ENCODE measurements around the gene TTC3.

The TTC3 gene

DNA sequence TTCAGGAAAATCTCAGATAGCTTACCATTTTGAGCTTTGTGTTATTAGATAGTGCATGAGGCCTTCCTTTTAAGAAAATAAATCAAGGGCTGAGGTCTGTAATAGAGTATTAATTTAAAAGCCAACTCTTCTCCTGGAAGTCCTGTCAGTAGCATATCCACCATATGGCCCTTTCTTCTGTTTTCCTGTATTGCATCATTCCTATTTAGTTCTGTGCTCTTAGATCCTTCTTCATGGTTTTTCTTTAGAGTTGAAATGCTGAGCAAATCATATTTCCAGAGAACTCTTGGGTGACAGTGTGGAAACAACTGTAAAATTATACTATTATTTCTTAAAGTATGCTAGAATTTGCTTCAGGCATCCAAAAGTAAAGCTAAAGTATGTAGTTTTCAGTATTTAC, 91.7 kb downstream of the TTC3 start:
- TF ChIP-seq ARNT (IDR thresholded peaks at IDR 0.05) (no peak), TARDBP (IDR thresholded peaks at IDR 0.05) (no peak), L3MBTL2 (conservative IDR thresholded peaks at IDR 0.05) (no peak), ZNF384 (IDR thresholded peaks at IDR 0.05) (no peak), FOXA1 (IDR thresholded peaks at IDR 0.05) (no peak), NFRKB (IDR thresholded peaks at IDR 0.05) (no peak), FOXM1 (IDR thresholded peaks at IDR 0.05; ENCODE audit: borderline replicate concordance) (no peak), ELF4 (IDR thresholded peaks at IDR 0.05) (no peak), SP1 (IDR thresholded peaks at IDR 0.05) (no peak), BHLHE40 (IDR thresholded peaks at IDR 0.05; ENCODE audit: borderline replicate concordance) (no peak), SUZ12 (IDR thresholded peaks at IDR 0.05) (no peak), HDGF (IDR thresholded peaks at IDR 0.05; ENCODE audit: borderline replicate concordance) (no peak), LEF1 (IDR thresholded peaks at IDR 0.05; ENCODE audit: borderline replicate concordance) (no peak), CTBP1 (IDR thresholded peaks at IDR 0.05; ENCODE audit: borderline replicate concordance) (no peak), FOXK2 (IDR thresholded peaks at IDR 0.05) (no peak)
- TF ChIP-seq, protein P1, sequence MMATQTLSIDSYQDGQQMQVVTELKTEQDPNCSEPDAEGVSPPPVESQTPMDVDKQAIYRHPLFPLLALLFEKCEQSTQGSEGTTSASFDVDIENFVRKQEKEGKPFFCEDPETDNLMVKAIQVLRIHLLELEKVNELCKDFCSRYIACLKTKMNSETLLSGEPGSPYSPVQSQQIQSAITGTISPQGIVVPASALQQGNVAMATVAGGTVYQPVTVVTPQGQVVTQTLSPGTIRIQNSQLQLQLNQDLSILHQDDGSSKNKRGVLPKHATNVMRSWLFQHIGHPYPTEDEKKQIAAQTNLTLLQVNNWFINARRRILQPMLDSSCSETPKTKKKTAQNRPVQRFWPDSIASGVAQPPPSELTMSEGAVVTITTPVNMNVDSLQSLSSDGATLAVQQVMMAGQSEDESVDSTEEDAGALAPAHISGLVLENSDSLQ (IDR thresholded peaks at IDR 0.05), result no peak
- POLR2A ChIA-PET, result no interaction called here
- CTCF ChIA-PET, result no interaction called here
- DNase-seq (ENCODE audit: extremely low spot score), result no peak

- TF ChIP-seq HDGF (IDR thresholded peaks at IDR 0.05; ENCODE audit: borderline replicate concordance), result no peak
- no peak for TF ChIP-seq CTBP1 (IDR thresholded peaks at IDR 0.05; ENCODE audit: borderline replicate concordance)
- TF ChIP-seq, protein P1 (IDR thresholded peaks at IDR 0.05), result no peak
- no peak for TF ChIP-seq LEF1 (IDR thresholded peaks at IDR 0.05; ENCODE audit: borderline replicate concordance)
- TF ChIP-seq BHLHE40 (IDR thresholded peaks at IDR 0.05; ENCODE audit: borderline replicate concordance), result no peak
- no peak for TF ChIP-seq ZNF384 (IDR thresholded peaks at IDR 0.05)
- no peak for TF ChIP-seq FOXK2 (IDR thresholded peaks at IDR 0.05)
- DNase-seq (ENCODE audit: extremely low spot score), result no peak
- POLR2A ChIA-PET, result no interaction called here
- CTCF ChIA-PET, result interaction anchor here (0.7 kb wide), 1 partner anchor 1008 kb away, joined by 3 read pairs; no protein-coding TSS in a partner anchor
Observed at GRCh38 chr21:37165586-37165985, 92.5 kb downstream of the TTC3 start.

- DNase-seq (ENCODE audit: extremely low spot score), result no peak
Observed at GRCh38 chr21:37166733-37167132, 93.7 kb downstream of the TTC3 start.

DNA sequence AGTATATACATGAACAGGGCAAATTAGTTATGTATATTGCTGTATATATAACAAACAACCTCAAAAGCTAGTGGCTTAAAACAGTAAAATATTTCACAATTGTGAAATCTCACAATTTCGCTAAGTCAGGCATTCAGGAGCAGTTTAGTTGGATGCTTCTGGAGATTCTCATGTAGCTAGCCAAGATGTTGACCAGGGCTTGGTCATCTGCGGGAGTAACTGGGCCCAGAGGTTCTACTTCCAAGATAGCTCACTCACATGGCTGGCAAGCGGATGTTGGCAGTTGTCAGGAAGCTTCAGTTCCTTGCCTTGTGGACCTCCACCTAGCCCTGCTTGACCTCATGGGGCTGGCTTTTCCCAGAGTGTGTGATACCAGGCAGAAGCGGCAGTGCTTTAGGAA, 95.6 kb downstream of the TTC3 start:
- DNase-seq (ENCODE audit: extremely low spot score), result no peak
- CTCF ChIA-PET, result no interaction called here
- TF ChIP-seq SP1 (IDR thresholded peaks at IDR 0.05) (no peak), SUZ12 (IDR thresholded peaks at IDR 0.05) (no peak), FOXA1 (IDR thresholded peaks at IDR 0.05) (no peak), BHLHE40 (IDR thresholded peaks at IDR 0.05; ENCODE audit: borderline replicate concordance) (no peak), ZNF384 (IDR thresholded peaks at IDR 0.05) (no peak), NFRKB (IDR thresholded peaks at IDR 0.05) (no peak), L3MBTL2 (conservative IDR thresholded peaks at IDR 0.05) (no peak), LEF1 (IDR thresholded peaks at IDR 0.05; ENCODE audit: borderline replicate concordance) (no peak), HDGF (IDR thresholded peaks at IDR 0.05; ENCODE audit: borderline replicate concordance) (no peak), ELF4 (IDR thresholded peaks at IDR 0.05) (no peak), ARNT (IDR thresholded peaks at IDR 0.05) (no peak), FOXM1 (IDR thresholded peaks at IDR 0.05; ENCODE audit: borderline replicate concordance) (no peak), CTBP1 (IDR thresholded peaks at IDR 0.05; ENCODE audit: borderline replicate concordance) (no peak), TARDBP (IDR thresholded peaks at IDR 0.05) (no peak), FOXK2 (IDR thresholded peaks at IDR 0.05) (no peak)
- TF ChIP-seq, protein P1 (IDR thresholded peaks at IDR 0.05), result no peak
- POLR2A ChIA-PET, result no interaction called here

More at GRCh38 chr21:37166733-37167132, 93.7 kb downstream of the TTC3 start:
- CTCF ChIA-PET, result interaction anchor here (0.6 to 1.3 kb wide), 2 partner anchors 308 to 508 kb away, joined by 3 read pairs; no protein-coding TSS in a partner anchor
- TF ChIP-seq FOXA1 (IDR thresholded peaks at IDR 0.05), result no peak
- TF ChIP-seq, protein P1 (IDR thresholded peaks at IDR 0.05), result no peak
- TF ChIP-seq SUZ12 (IDR thresholded peaks at IDR 0.05), result no peak
- no peak for TF ChIP-seq FOXM1 (IDR thresholded peaks at IDR 0.05; ENCODE audit: borderline replicate concordance)
- TF ChIP-seq TARDBP (IDR thresholded peaks at IDR 0.05), result no peak
- TF ChIP-seq ARNT (IDR thresholded peaks at IDR 0.05), result no peak
- TF ChIP-seq ZNF384 (IDR thresholded peaks at IDR 0.05), result no peak
- TF ChIP-seq BHLHE40 (IDR thresholded peaks at IDR 0.05; ENCODE audit: borderline replicate concordance), result no peak
- TF ChIP-seq SP1 (IDR thresholded peaks at IDR 0.05), result no peak
- no peak for TF ChIP-seq CTBP1 (IDR thresholded peaks at IDR 0.05; ENCODE audit: borderline replicate concordance)
- no peak for TF ChIP-seq LEF1 (IDR thresholded peaks at IDR 0.05; ENCODE audit: borderline replicate concordance)
- no peak for TF ChIP-seq FOXK2 (IDR thresholded peaks at IDR 0.05)
- no peak for TF ChIP-seq L3MBTL2 (conservative IDR thresholded peaks at IDR 0.05)
- no peak for TF ChIP-seq HDGF (IDR thresholded peaks at IDR 0.05; ENCODE audit: borderline replicate concordance)
- TF ChIP-seq ELF4 (IDR thresholded peaks at IDR 0.05), result no peak
- no peak for TF ChIP-seq NFRKB (IDR thresholded peaks at IDR 0.05)
- POLR2A ChIA-PET, result no interaction called here

DNA sequence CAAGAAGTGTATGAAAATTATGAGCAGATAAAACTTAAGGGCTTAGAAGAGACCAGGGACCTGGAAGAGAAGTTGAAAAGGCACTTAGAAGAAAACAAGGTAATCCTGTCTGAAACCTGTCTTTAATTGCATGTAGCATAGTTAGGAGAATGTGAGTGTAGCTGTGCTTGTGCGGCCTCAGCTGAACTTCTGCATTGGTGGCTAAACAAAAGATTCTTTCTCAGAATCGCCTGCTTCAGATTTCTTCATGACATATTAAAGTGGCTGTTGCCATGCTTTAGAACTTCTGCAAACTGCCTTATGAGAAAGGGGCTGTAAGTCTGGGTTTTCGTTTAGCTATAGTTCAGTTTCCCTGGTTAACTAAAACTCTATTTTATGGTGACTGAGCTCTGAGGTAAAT, 99.6 kb downstream of the TTC3 start:
- CTCF ChIA-PET, result no interaction called here
- POLR2A ChIA-PET, result no interaction called here
- TF ChIP-seq FOXA1 (IDR thresholded peaks at IDR 0.05), result no peak
- no peak for TF ChIP-seq ARNT (IDR thresholded peaks at IDR 0.05)
- no peak for TF ChIP-seq LEF1 (IDR thresholded peaks at IDR 0.05; ENCODE audit: borderline replicate concordance)
- TF ChIP-seq NFRKB (IDR thresholded peaks at IDR 0.05), result no peak
- no peak for TF ChIP-seq L3MBTL2 (conservative IDR thresholded peaks at IDR 0.05)
- no peak for TF ChIP-seq ZNF384 (IDR thresholded peaks at IDR 0.05)
- TF ChIP-seq, protein P1 (IDR thresholded peaks at IDR 0.05), result no peak
- no peak for TF ChIP-seq TARDBP (IDR thresholded peaks at IDR 0.05)
- TF ChIP-seq CTBP1 (IDR thresholded peaks at IDR 0.05; ENCODE audit: borderline replicate concordance), result no peak
- TF ChIP-seq ELF4 (IDR thresholded peaks at IDR 0.05), result no peak
- no peak for TF ChIP-seq SP1 (IDR thresholded peaks at IDR 0.05)
- TF ChIP-seq FOXM1 (IDR thresholded peaks at IDR 0.05; ENCODE audit: borderline replicate concordance), result no peak
- no peak for TF ChIP-seq FOXK2 (IDR thresholded peaks at IDR 0.05)
- TF ChIP-seq BHLHE40 (IDR thresholded peaks at IDR 0.05; ENCODE audit: borderline replicate concordance), result no peak
- TF ChIP-seq HDGF (IDR thresholded peaks at IDR 0.05; ENCODE audit: borderline replicate concordance), result no peak
- DNase-seq (ENCODE audit: extremely low spot score), result no peak
